Measurements from ENCODE around the gene DTX3. TPM values are rescaled to one million over a fixed set of nuclear protein-coding genes. Genes with fewer than 3 reads are reported as not detected.

Gene DTX3
- polyA plus RNA-seq, 1 donor from 2014 or later = 141 TPM

GRCh38 chr12:57603324-57603723 lies 1.3 kb upstream of the DTX3 start:
- H2AFZ ChIP-seq (ENCODE audit: low read depth, low read length) = no peak overlapping the region
- no peaks in the 10 kb centered on the region for H3K9me2 ChIP-seq (ENCODE audit: insufficient read depth, low read length)
- peaks cover 19% of the 10 kb centered on the region for H3K79me2 ChIP-seq (replicated peaks; ENCODE audit: insufficient read depth, low read length)
- H4K20me1 ChIP-seq (ENCODE audit: insufficient read depth) = no peaks in the 10 kb centered on the region
- H3F3A ChIP-seq (ENCODE audit: insufficient read depth, low read length, poor library complexity, severe bottlenecking) = no peaks in the 10 kb centered on the region
- H3K9ac ChIP-seq (ENCODE audit: low read length) = peak overlapping the region; percentile 90
- H3K4me2 ChIP-seq (ENCODE audit: low read length) = no peak overlapping the region
- no peak for TF ChIP-seq POLR2AphosphoS5 (IDR thresholded peaks at IDR 0.05)
- no peak for TF ChIP-seq EP300 (conservative IDR thresholded peaks at IDR 0.05; ENCODE audit: poor library complexity, severe bottlenecking)
- TF ChIP-seq CTCF (IDR thresholded peaks at IDR 0.05; ENCODE audit: poor library complexity, severe bottlenecking) = no peak
- no peak for TF ChIP-seq SMC3 (conservative IDR thresholded peaks at IDR 0.05; ENCODE audit: poor library complexity)
- no peak for TF ChIP-seq TAF1 (IDR thresholded peaks at IDR 0.05; ENCODE audit: low read depth)
- no peak for TF ChIP-seq MXI1 (conservative IDR thresholded peaks at IDR 0.05; ENCODE audit: poor library complexity, severe bottlenecking)
- no peak for TF ChIP-seq EZH2 (IDR thresholded peaks at IDR 0.05; ENCODE audit: borderline replicate concordance, insufficient read depth, low read length, poor library complexity, severe bottlenecking)
- TF ChIP-seq RAD21 (conservative IDR thresholded peaks at IDR 0.05) = no peak
- no peak for TF ChIP-seq REST (IDR thresholded peaks at IDR 0.05; ENCODE audit: borderline replicate concordance)
- no peaks in the 10 kb centered on the region for H3K9me3 ChIP-seq (ENCODE audit: low read length)
- no peaks in the 10 kb centered on the region for H3K36me3 ChIP-seq (ENCODE audit: insufficient read depth, low read length)
- H3K4me3 ChIP-seq (ENCODE audit: low read length) = peak overlapping the region; percentile 74
- no peaks in the 10 kb centered on the region for H3K27me3 ChIP-seq (ENCODE audit: insufficient read depth, low read depth, low read length)
- H3K27ac ChIP-seq (ENCODE audit: low read length) = no peak overlapping the region

- peaks cover 19% of the 10 kb centered on the region for H3K79me2 ChIP-seq (replicated peaks; ENCODE audit: insufficient read depth, low read length)
- peak overlapping the region; percentile 74 for H3K4me3 ChIP-seq (ENCODE audit: low read length)
- H3F3A ChIP-seq (ENCODE audit: insufficient read depth, low read length, poor library complexity, severe bottlenecking) = no peaks in the 10 kb centered on the region
- H3K9me2 ChIP-seq (ENCODE audit: insufficient read depth, low read length) = no peaks in the 10 kb centered on the region
- peak overlapping the region; percentile 84 for H2AFZ ChIP-seq (ENCODE audit: low read depth, low read length)
- no peaks in the 10 kb centered on the region for H3K9me3 ChIP-seq (ENCODE audit: low read length)
- no peaks in the 10 kb centered on the region for H3K36me3 ChIP-seq (ENCODE audit: insufficient read depth, low read length)
- no peak for TF ChIP-seq RAD21 (conservative IDR thresholded peaks at IDR 0.05)
- no peak for TF ChIP-seq TAF1 (IDR thresholded peaks at IDR 0.05; ENCODE audit: low read depth)
- no peak for TF ChIP-seq CTCF (IDR thresholded peaks at IDR 0.05; ENCODE audit: poor library complexity, severe bottlenecking)
- TF ChIP-seq POLR2AphosphoS5 (IDR thresholded peaks at IDR 0.05) = no peak
- TF ChIP-seq EZH2 (IDR thresholded peaks at IDR 0.05; ENCODE audit: borderline replicate concordance, insufficient read depth, low read length, poor library complexity, severe bottlenecking) = no peak
- TF ChIP-seq EP300 (conservative IDR thresholded peaks at IDR 0.05; ENCODE audit: poor library complexity, severe bottlenecking) = no peak
- TF ChIP-seq SMC3 (conservative IDR thresholded peaks at IDR 0.05; ENCODE audit: poor library complexity) = no peak
- no peak for TF ChIP-seq REST (IDR thresholded peaks at IDR 0.05; ENCODE audit: borderline replicate concordance)
- TF ChIP-seq MXI1 (conservative IDR thresholded peaks at IDR 0.05; ENCODE audit: poor library complexity, severe bottlenecking) = no peak
- H3K9ac ChIP-seq (ENCODE audit: low read length) = peak overlapping the region; percentile 90
- peak overlapping the region; percentile 78 for H3K27ac ChIP-seq (ENCODE audit: low read length)
- no peaks in the 10 kb centered on the region for H3K27me3 ChIP-seq (ENCODE audit: insufficient read depth, low read depth, low read length)
- H4K20me1 ChIP-seq (ENCODE audit: insufficient read depth) = no peaks in the 10 kb centered on the region
- H3K4me2 ChIP-seq (ENCODE audit: low read length) = peak overlapping the region; percentile 94
Observed at GRCh38 chr12:57603815-57604453, 690 bp upstream of the DTX3 start.
